ENCODE measurements around the gene TMEM209.

DNA sequence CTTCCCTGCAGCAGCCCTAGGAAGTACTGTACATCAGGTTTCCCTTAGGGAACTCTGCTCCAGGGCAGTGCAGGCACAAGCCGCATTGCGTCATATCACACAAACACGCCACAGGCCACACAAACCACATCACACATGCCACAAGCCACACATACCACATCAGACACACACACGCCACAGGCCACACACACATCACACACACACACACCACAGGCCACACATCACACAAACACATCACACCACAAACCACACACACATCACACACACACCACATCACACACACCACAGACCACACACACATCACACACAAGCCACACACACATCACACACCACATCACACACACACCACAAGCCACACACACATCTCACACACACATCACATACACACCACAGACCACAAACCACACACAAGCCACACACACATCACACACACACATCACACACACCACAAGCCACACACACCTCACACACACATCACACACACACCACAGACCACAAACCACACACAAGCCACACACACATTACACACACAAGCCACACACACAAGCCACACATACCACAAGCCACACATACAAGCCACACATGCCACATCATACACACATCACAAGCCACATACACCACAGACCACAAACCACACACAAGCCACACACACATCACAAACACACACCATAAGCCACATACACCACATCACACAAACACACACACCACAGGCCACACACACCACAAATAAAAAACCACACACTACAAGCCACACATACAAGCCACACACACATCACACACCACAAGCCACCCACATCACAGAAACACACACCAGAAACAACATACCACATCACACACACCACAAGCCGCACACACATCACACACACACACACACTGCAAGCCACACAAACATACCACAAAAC lies 53.4 kb downstream of the TMEM209 start:
- TF ChIP-seq, protein P1, sequence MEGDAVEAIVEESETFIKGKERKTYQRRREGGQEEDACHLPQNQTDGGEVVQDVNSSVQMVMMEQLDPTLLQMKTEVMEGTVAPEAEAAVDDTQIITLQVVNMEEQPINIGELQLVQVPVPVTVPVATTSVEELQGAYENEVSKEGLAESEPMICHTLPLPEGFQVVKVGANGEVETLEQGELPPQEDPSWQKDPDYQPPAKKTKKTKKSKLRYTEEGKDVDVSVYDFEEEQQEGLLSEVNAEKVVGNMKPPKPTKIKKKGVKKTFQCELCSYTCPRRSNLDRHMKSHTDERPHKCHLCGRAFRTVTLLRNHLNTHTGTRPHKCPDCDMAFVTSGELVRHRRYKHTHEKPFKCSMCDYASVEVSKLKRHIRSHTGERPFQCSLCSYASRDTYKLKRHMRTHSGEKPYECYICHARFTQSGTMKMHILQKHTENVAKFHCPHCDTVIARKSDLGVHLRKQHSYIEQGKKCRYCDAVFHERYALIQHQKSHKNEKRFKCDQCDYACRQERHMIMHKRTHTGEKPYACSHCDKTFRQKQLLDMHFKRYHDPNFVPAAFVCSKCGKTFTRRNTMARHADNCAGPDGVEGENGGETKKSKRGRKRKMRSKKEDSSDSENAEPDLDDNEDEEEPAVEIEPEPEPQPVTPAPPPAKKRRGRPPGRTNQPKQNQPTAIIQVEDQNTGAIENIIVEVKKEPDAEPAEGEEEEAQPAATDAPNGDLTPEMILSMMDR (conservative IDR thresholded peaks at IDR 0.05; ENCODE audit: low read length), result no peak
- no peak for TF ChIP-seq EZH2phosphoT487 (IDR thresholded peaks at IDR 0.05; ENCODE audit: borderline replicate concordance)
